AG04449 (cell line): Measurements from ENCODE around the gene KIAA0040.

ENCODE experiments used
- CTCF ChIA-PET: fragments of 350-600 bp; formaldehyde crosslinking; extraction: SDS; loops from one replicate; lab custom pipeline; 2021; ENCODE audit warnings: antibody characterized with exemption; lab: Yijun Ruan, JAX
- POLR2A ChIA-PET: fragments of 400-600, 350-600 bp; formaldehyde crosslinking; extraction: SDS; loops from one replicate; lab custom pipeline; 2020; ENCODE audit warnings: antibody characterized with exemption, inconsistent platforms; lab: Yijun Ruan, JAX
- DNase-seq: peaks from one replicate; pipeline ENCODE4 v3.0.0-alpha.2; 2010; ENCODE audit warnings: low read depth, low spot score
- H3K4me3 ChIP-seq: 2 replicates; pipeline ENCODE4 v1.5.1; 2011; ENCODE audit warnings: low read depth, mild to moderate bottlenecking, control low read depth, low read length
- CTCF ChIP-seq: IDR thresholded peaks from one replicate; pipeline ENCODE4 v1.5.1; 2011; ENCODE audit warnings: mild to moderate bottlenecking, moderate library complexity, low read length, control low read depth, inconsistent platforms; ENCODE audit not compliant: insufficient read depth; ENCODE audit errors: missing control alignments

Gene KIAA0040

GRCh38 chr1:175204330-175204729 lies 11.8 kb upstream of the KIAA0040 start:
- POLR2A ChIA-PET, result no interaction called here
- CTCF ChIA-PET, result no interaction called here
- no peak for TF ChIP-seq CTCF
- DNase-seq, result no peak
- H3K4me3 ChIP-seq, result no peak overlapping the region

GRCh38 chr1:175203570-175204068 lies 11.0 kb upstream of the KIAA0040 start:
- TF ChIP-seq CTCF, result no peak
- H3K4me3 ChIP-seq, result no peak overlapping the region
- ChIA-PET POLR2A (no interaction called here), CTCF (no interaction called here)
- no peak for DNase-seq

- ChIA-PET CTCF (no interaction called here), POLR2A (no interaction called here)
- DNase-seq, result no peak
Measured at GRCh38 chr1:175200678-175201521, 8.3 kb upstream of the KIAA0040 start.

GRCh38 chr1:175198332-175198731 lies 5.8 kb upstream of the KIAA0040 start:
- no peak overlapping the region for H3K4me3 ChIP-seq
- DNase-seq, result no peak
- POLR2A ChIA-PET, result no interaction called here
- no peak for TF ChIP-seq CTCF
- CTCF ChIA-PET, result no interaction called here

More at GRCh38 chr1:175200678-175201521, 8.3 kb upstream of the KIAA0040 start:
- TF ChIP-seq CTCF, result no peak
- H3K4me3 ChIP-seq, result no peak overlapping the region

- CTCF ChIA-PET, result no interaction called here
- TF ChIP-seq CTCF, result no peak
- POLR2A ChIA-PET, result no interaction called here
- no peak for DNase-seq
- no peak overlapping the region for H3K4me3 ChIP-seq
Measured at GRCh38 chr1:175197531-175197930, 5.0 kb upstream of the KIAA0040 start.

- no peak overlapping the region for H3K4me3 ChIP-seq
- ChIA-PET POLR2A (no interaction called here), CTCF (no interaction called here)
- DNase-seq, result no peak
- no peak for TF ChIP-seq CTCF
Measured at GRCh38 chr1:175195798-175196197, 3.2 kb upstream of the KIAA0040 start.
